ENCODE measurements around the gene BOD1L1. TPM values are rescaled to one million over a fixed set of nuclear protein-coding genes. Genes with fewer than 3 reads are reported as not detected.

Gene BOD1L1
- total RNA-seq, 1 experiment from 2014 or later: 18.1 TPM

DNA sequence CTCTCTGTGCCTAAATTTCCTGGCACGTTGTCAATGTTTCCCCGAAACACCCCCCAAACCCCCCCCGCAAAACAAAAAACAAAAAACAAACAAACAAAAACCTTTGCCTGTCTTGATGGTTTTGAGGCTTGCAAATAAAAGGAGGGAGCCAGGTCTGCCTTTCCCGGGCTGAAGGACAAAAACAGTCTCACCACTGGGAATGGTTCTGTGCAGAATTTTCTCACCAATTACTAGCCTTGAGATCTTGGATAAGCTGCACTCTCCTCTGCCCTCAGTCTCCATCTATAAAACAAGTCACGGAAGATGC is 98.8 kb downstream of the BOD1L1 start:
- no peaks in the 10 kb centered on the region for H3K27me3 ChIP-seq (ENCODE audit: control insufficient read depth, insufficient read depth, low read length)
- POLR2A ChIA-PET: no interaction called here
- ATAC-seq (no peak), DNase-seq (ENCODE audit: low read depth, low spot score) (no peak)
- no peak overlapping the region for H3K4me3 ChIP-seq (ENCODE audit: low read depth in 2 of 2, low read length in 2 of 2)
- no peaks in the 10 kb centered on the region for H3K4me1 ChIP-seq (ENCODE audit: control insufficient read depth, insufficient read depth, low read length)
- CTCF ChIA-PET: no interaction called here
- no peaks in the 10 kb centered on the region for H3K36me3 ChIP-seq (ENCODE audit: control insufficient read depth, insufficient read depth, low read length)
- in situ Hi-C loops (cut with HindIII; ENCODE audit: low pct_unique_long_range_greater_than_20kb, low sequenced_read_pairs) (no loop called here), intact Hi-C loops (cut with micrococcal nuclease; ENCODE audit: unreplicated experiment) (no loop called here)
- no peaks in the 10 kb centered on the region for H3K9me3 ChIP-seq (ENCODE audit: control insufficient read depth, insufficient read depth, low read depth, low read length)
- TF ChIP-seq, protein P1, sequence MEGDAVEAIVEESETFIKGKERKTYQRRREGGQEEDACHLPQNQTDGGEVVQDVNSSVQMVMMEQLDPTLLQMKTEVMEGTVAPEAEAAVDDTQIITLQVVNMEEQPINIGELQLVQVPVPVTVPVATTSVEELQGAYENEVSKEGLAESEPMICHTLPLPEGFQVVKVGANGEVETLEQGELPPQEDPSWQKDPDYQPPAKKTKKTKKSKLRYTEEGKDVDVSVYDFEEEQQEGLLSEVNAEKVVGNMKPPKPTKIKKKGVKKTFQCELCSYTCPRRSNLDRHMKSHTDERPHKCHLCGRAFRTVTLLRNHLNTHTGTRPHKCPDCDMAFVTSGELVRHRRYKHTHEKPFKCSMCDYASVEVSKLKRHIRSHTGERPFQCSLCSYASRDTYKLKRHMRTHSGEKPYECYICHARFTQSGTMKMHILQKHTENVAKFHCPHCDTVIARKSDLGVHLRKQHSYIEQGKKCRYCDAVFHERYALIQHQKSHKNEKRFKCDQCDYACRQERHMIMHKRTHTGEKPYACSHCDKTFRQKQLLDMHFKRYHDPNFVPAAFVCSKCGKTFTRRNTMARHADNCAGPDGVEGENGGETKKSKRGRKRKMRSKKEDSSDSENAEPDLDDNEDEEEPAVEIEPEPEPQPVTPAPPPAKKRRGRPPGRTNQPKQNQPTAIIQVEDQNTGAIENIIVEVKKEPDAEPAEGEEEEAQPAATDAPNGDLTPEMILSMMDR (IDR thresholded peaks at IDR 0.05): no peak
- TF ChIP-seq POLR2AphosphoS5 (IDR thresholded peaks at IDR 0.05; ENCODE audit: low read depth, low read length) (no peak), TCF7L2 (IDR thresholded peaks at IDR 0.05; ENCODE audit: low read depth, low read length) (no peak), SIN3A (IDR thresholded peaks at IDR 0.05; ENCODE audit: borderline replicate concordance, insufficient read depth, low read depth, low read length) (no peak)
- TF ChIP-seq, protein P2, sequence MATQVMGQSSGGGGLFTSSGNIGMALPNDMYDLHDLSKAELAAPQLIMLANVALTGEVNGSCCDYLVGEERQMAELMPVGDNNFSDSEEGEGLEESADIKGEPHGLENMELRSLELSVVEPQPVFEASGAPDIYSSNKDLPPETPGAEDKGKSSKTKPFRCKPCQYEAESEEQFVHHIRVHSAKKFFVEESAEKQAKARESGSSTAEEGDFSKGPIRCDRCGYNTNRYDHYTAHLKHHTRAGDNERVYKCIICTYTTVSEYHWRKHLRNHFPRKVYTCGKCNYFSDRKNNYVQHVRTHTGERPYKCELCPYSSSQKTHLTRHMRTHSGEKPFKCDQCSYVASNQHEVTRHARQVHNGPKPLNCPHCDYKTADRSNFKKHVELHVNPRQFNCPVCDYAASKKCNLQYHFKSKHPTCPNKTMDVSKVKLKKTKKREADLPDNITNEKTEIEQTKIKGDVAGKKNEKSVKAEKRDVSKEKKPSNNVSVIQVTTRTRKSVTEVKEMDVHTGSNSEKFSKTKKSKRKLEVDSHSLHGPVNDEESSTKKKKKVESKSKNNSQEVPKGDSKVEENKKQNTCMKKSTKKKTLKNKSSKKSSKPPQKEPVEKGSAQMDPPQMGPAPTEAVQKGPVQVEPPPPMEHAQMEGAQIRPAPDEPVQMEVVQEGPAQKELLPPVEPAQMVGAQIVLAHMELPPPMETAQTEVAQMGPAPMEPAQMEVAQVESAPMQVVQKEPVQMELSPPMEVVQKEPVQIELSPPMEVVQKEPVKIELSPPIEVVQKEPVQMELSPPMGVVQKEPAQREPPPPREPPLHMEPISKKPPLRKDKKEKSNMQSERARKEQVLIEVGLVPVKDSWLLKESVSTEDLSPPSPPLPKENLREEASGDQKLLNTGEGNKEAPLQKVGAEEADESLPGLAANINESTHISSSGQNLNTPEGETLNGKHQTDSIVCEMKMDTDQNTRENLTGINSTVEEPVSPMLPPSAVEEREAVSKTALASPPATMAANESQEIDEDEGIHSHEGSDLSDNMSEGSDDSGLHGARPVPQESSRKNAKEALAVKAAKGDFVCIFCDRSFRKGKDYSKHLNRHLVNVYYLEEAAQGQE (IDR thresholded peaks at IDR 0.05; ENCODE audit: insufficient read depth in 1 of 2, low read depth in 2 of 2, low read length in 1 of 2): no peak
- no TSS peak for BruUV-seq (replicated peaks)
- H3K27ac ChIP-seq (ENCODE audit: low read length): no peak overlapping the region

GRCh38 chr4:13527981-13528820 is 99.3 kb downstream of the BOD1L1 start:
- no peaks in the 10 kb centered on the region for H3K4me1 ChIP-seq (ENCODE audit: control insufficient read depth, insufficient read depth, low read length)
- TF ChIP-seq, protein P1 (IDR thresholded peaks at IDR 0.05): no peak
- TF ChIP-seq POLR2AphosphoS5 (IDR thresholded peaks at IDR 0.05; ENCODE audit: low read depth, low read length): no peak
- TF ChIP-seq, protein P2 (IDR thresholded peaks at IDR 0.05; ENCODE audit: insufficient read depth in 1 of 2, low read depth in 2 of 2, low read length in 1 of 2): no peak
- H3K4me3 ChIP-seq (ENCODE audit: low read depth in 2 of 2, low read length in 2 of 2): no peak overlapping the region
- ATAC-seq: no peak
- H3K27me3 ChIP-seq (ENCODE audit: control insufficient read depth, insufficient read depth, low read length): no peaks in the 10 kb centered on the region
- no peak overlapping the region for H3K27ac ChIP-seq (ENCODE audit: low read length)
- no TSS peak for BruUV-seq (replicated peaks)
- intact Hi-C loops (cut with micrococcal nuclease; ENCODE audit: unreplicated experiment) (no loop called here), in situ Hi-C loops (cut with HindIII; ENCODE audit: low pct_unique_long_range_greater_than_20kb, low sequenced_read_pairs) (no loop called here)
- no peaks in the 10 kb centered on the region for H3K36me3 ChIP-seq (ENCODE audit: control insufficient read depth, insufficient read depth, low read length)
- H3K9me3 ChIP-seq (ENCODE audit: control insufficient read depth, insufficient read depth, low read depth, low read length): no peaks in the 10 kb centered on the region
- DNase-seq (ENCODE audit: low read depth, low spot score): no peak
- ChIA-PET CTCF (no interaction called here), POLR2A (no interaction called here)
